GM23338 (cell line): ENCODE measurements around the gene NPHS1. TPM values are rescaled to one million over a fixed set of nuclear protein-coding genes. Genes with fewer than 3 reads are reported as not detected.

ENCODE experiments used
- ATAC-seq: fragments of 200-7000 bp; cut with Tn5 transposase; 3 replicates; pipeline ENCODE4 v1.9.1; 2020
- DNase-seq: peaks from one replicate; pipeline ENCODE4 v3.0.0-alpha.2; 2015; ENCODE audit warnings: low spot score
- H2AFZ ChIP-seq: fragments of 200-600 bp; sonication (generic); 2 replicates; pipeline ENCODE4 v1.8.0; 2016; ENCODE audit warnings: antibody characterized with exemption, mild to moderate bottlenecking, moderate library complexity
- H3F3A ChIP-seq: fragments of 200-600 bp; sonication (generic); replicated peaks from 2 replicates; pipeline ENCODE4 v1.8.0; 2017; ENCODE audit warnings: antibody characterized with exemption, mixed run types, low read depth
- H3K27ac ChIP-seq: fragments of 200-600 bp; sonication (generic); 2 replicates; pipeline ENCODE4 v1.6.1; 2016; ENCODE audit warnings: low read depth
- H3K27me3 ChIP-seq: fragments of 200-600 bp; sonication (generic); 2 replicates; pipeline ENCODE4 v1.8.0; 2016; ENCODE audit warnings: mild to moderate bottlenecking, mixed run types, moderate library complexity; ENCODE audit not compliant: insufficient read depth
- H3K36me3 ChIP-seq: fragments of 200-600 bp; sonication (generic); 2 replicates; pipeline ENCODE4 v1.8.0; 2016; ENCODE audit warnings: mild to moderate bottlenecking; ENCODE audit not compliant: insufficient read depth
- H3K4me1 ChIP-seq: fragments of 200-600 bp; sonication (generic); 2 replicates; pipeline ENCODE4 v1.8.0; 2016; ENCODE audit warnings: mild to moderate bottlenecking, moderate library complexity; ENCODE audit not compliant: insufficient read depth
- H3K4me2 ChIP-seq: fragments of 200-600 bp; sonication (generic); 2 replicates; pipeline ENCODE4 v1.7.1; 2017; ENCODE audit warnings: mixed run types
- H3K4me3 ChIP-seq: fragments of 200-600 bp; sonication (generic); 2 replicates; pipeline ENCODE4 v1.6.1; 2016; ENCODE audit warnings: mixed run types
- H3K79me2 ChIP-seq: fragments of 200-600 bp; sonication (generic); replicated peaks from 2 replicates; pipeline ENCODE4 v1.8.0; 2017; ENCODE audit warnings: mild to moderate bottlenecking; ENCODE audit not compliant: insufficient read depth
- H3K9me2 ChIP-seq: fragments of 200-600 bp; sonication (generic); 2 replicates; pipeline ENCODE4 v1.8.0; 2017; ENCODE audit not compliant: insufficient read depth
- H4K20me1 ChIP-seq: fragments of 200-600 bp; sonication (generic); replicated peaks from 2 replicates; pipeline ENCODE4 v1.8.0; 2017; ENCODE audit warnings: mild to moderate bottlenecking; ENCODE audit not compliant: insufficient read depth
- H3K27ac Mint-ChIP-seq: 2 replicates; pipeline ENCODE4 v1.8.0; 2020; ENCODE audit warnings: inconsistent platforms, mild to moderate bottlenecking, moderate library complexity, mixed read lengths
- H3K27me3 Mint-ChIP-seq: 3 replicates; pipeline ENCODE4 v1.8.0; 2022; ENCODE audit warnings: low read depth, mild to moderate bottlenecking, moderate library complexity, mixed read lengths, inconsistent platforms; ENCODE audit not compliant: insufficient read depth, poor library complexity
- H3K36me3 Mint-ChIP-seq: 3 replicates; pipeline ENCODE4 v1.8.0; 2021; ENCODE audit warnings: low read depth, mild to moderate bottlenecking, inconsistent platforms, moderate library complexity, mixed read lengths
- H3K4me1 Mint-ChIP-seq: 3 replicates; pipeline ENCODE4 v1.8.0; 2020; ENCODE audit warnings: mild to moderate bottlenecking, inconsistent platforms, mixed read lengths
- H3K4me3 Mint-ChIP-seq: 3 replicates; pipeline ENCODE4 v1.8.0; 2021; ENCODE audit warnings: moderate library complexity, mild to moderate bottlenecking, inconsistent platforms, mixed read lengths
- H3K9me3 Mint-ChIP-seq: 3 replicates; pipeline ENCODE4 v1.8.0; 2020; ENCODE audit warnings: moderate library complexity, mild to moderate bottlenecking, inconsistent platforms, mixed read lengths
- EZH2phosphoT487 ChIP-seq: fragments of 200-600 bp; sonication (generic); IDR thresholded peaks from one replicate; pipeline ENCODE4 v1.8.1; 2018; ENCODE audit warnings: antibody characterized with exemption; ENCODE audit not compliant: unreplicated experiment
- JUNB ChIP-seq: IDR thresholded peaks from one replicate; pipeline ENCODE4 v1.6.1; 2016; ENCODE audit warnings: antibody characterized with exemption; ENCODE audit not compliant: unreplicated experiment
- NANOG ChIP-seq: IDR thresholded peaks from 2 replicates; pipeline ENCODE4 v1.6.1; 2016; ENCODE audit warnings: antibody characterized with exemption, borderline replicate concordance
- polyA plus RNA-seq: library from polyadenylated mRNA; unstranded; fragments of >200 nt; fragmentation: Nextera tagmentation; extraction: Ambion mirVana; gene quantifications from 2 replicates; pipeline ENCODE4 v1.2.1, GENCODE V29; 2016
- total RNA-seq: library from RNA; depleted of rRNA; stranded (reverse); fragments of >200 nt; shearing (Covaris generic); gene quantifications from 2 replicates; pipeline ENCODE4 v1.2.3, GENCODE V29; 2014
- TF ChIP-seq, protein P1 (sequence below): fragments of 250-450 bp; sonication (Bioruptor Pico); IDR thresholded peaks from 2 replicates; pipeline ENCODE4 v1.5.0; 2020; ENCODE audit warnings: mild to moderate bottlenecking, moderate library complexity
- TF ChIP-seq, protein P2 (sequence below), 2 experiments: fragments of 200-600 bp in 1 of 2; sonication (generic) in 1 of 2; conservative IDR thresholded peaks; 2 replicates each; pipeline versions ENCODE4 v1.5.1 to v1.6.1; 2016 to 2017; ENCODE audit warnings: antibody characterized with exemption in 2 of 2, low read depth in 2 of 2, mild to moderate bottlenecking in 2 of 2, moderate library complexity in 1 of 2

Gene NPHS1
- total and polyA plus RNA-seq, 2 experiments from 2014 or later: 1.0 to 1.3 TPM

DNA sequence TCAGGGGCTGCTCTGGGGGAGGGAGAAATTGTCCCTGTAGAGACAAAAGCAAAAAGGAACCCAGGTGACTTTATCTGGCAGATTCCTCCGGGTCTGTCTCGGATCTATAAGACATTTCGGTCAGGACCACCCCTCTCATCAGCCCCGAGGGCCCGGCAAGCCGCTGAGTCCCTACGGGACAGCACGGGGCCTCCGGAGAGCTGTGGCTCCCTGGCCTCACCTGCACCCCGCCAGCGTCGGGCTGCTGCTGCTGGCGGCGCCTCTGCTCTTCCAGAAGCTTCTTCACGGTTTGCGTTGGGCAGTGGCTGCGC is 46.1 kb upstream of the NPHS1 start (continued):
- TF ChIP-seq, protein P1, sequence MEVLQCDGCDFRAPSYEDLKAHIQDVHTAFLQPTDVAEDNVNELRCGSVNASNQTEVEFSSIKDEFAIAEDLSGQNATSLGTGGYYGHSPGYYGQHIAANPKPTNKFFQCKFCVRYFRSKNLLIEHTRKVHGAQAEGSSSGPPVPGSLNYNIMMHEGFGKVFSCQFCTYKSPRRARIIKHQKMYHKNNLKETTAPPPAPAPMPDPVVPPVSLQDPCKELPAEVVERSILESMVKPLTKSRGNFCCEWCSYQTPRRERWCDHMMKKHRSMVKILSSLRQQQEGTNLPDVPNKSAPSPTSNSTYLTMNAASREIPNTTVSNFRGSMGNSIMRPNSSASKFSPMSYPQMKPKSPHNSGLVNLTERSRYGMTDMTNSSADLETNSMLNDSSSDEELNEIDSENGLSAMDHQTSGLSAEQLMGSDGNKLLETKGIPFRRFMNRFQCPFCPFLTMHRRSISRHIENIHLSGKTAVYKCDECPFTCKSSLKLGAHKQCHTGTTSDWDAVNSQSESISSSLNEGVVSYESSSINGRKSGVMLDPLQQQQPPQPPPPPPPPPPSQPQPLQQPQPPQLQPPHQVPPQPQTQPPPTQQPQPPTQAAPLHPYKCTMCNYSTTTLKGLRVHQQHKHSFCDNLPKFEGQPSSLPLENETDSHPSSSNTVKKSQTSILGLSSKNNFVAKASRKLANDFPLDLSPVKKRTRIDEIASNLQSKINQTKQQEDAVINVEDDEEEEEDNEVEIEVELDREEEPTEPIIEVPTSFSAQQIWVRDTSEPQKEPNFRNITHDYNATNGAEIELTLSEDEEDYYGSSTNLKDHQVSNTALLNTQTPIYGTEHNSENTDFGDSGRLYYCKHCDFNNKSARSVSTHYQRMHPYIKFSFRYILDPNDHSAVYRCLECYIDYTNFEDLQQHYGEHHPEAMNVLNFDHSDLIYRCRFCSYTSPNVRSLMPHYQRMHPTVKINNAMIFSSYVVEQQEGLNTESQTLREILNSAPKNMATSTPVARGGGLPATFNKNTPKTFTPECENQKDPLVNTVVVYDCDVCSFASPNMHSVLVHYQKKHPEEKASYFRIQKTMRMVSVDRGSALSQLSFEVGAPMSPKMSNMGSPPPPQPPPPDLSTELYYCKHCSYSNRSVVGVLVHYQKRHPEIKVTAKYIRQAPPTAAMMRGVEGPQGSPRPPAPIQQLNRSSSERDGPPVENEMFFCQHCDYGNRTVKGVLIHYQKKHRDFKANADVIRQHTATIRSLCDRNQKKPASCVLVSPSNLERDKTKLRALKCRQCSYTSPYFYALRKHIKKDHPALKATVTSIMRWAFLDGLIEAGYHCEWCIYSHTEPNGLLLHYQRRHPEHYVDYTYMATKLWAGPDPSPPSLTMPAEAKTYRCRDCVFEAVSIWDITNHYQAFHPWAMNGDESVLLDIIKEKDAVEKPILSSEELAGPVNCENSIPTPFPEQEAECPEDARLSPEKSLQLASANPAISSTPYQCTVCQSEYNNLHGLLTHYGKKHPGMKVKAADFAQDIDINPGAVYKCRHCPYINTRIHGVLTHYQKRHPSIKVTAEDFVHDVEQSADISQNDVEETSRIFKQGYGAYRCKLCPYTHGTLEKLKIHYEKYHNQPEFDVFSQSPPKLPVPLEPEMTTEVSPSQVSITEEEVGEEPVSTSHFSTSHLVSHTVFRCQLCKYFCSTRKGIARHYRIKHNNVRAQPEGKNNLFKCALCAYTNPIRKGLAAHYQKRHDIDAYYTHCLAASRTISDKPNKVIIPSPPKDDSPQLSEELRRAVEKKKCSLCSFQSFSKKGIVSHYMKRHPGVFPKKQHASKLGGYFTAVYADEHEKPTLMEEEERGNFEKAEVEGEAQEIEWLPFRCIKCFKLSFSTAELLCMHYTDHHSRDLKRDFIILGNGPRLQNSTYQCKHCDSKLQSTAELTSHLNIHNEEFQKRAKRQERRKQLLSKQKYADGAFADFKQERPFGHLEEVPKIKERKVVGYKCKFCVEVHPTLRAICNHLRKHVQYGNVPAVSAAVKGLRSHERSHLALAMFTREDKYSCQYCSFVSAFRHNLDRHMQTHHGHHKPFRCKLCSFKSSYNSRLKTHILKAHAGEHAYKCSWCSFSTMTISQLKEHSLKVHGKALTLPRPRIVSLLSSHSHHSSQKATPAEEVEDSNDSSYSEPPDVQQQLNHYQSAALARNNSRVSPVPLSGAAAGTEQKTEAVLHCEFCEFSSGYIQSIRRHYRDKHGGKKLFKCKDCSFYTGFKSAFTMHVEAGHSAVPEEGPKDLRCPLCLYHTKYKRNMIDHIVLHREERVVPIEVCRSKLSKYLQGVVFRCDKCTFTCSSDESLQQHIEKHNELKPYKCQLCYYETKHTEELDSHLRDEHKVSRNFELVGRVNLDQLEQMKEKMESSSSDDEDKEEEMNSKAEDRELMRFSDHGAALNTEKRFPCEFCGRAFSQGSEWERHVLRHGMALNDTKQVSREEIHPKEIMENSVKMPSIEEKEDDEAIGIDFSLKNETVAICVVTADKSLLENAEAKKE (CRISPR knock-in tag): no peak
- no peak for TF ChIP-seq JUNB
- TF ChIP-seq, protein P2, sequence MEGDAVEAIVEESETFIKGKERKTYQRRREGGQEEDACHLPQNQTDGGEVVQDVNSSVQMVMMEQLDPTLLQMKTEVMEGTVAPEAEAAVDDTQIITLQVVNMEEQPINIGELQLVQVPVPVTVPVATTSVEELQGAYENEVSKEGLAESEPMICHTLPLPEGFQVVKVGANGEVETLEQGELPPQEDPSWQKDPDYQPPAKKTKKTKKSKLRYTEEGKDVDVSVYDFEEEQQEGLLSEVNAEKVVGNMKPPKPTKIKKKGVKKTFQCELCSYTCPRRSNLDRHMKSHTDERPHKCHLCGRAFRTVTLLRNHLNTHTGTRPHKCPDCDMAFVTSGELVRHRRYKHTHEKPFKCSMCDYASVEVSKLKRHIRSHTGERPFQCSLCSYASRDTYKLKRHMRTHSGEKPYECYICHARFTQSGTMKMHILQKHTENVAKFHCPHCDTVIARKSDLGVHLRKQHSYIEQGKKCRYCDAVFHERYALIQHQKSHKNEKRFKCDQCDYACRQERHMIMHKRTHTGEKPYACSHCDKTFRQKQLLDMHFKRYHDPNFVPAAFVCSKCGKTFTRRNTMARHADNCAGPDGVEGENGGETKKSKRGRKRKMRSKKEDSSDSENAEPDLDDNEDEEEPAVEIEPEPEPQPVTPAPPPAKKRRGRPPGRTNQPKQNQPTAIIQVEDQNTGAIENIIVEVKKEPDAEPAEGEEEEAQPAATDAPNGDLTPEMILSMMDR (conservative IDR thresholded peaks at IDR 0.05; ENCODE audit: low read depth in 2 of 2): no peak

DNA sequence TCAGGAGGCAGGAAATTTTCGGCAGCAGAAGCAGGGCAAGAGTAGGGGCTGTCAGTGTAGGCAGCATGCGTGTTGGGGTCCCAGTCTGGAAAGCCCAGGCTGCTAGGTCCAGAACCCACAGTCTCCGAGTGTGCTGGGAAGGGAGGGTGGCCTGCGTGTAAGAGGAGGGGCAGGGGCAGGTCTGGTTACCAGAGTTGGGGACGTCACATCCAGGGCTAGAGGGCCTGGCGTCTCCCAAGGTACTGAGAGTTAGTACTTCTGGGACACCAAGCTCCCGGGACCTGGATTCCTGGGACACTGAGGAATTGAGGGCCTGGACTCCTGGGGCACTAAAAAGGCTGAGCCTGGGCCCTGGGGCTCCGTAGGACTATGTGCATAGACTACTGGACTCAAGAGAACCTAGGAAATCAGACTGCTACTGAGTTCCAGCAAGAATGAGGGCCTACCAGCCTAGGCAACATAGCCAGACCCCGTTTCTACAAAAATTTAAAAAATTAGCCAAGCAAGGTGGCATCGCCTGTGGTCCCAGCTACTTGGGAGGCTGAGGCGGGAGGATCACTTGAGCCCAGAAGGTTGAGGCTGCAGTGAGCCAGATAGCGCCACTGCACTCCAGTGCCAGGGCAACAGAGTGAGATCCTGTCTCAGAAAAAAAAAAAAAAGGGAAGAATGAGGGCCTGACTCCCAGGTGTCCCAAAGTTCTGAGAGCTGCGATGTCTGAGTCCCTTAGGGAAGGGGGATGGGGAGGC is 45.6 kb upstream of the NPHS1 start:
- H3K9me3 Mint-ChIP-seq: no peaks in the 10 kb centered on the region
- TF ChIP-seq EZH2phosphoT487 (no peak), NANOG (no peak), JUNB (no peak)
- TF ChIP-seq, protein P2 (conservative IDR thresholded peaks at IDR 0.05; ENCODE audit: low read depth in 2 of 2): no peak

More for the DNA sequence above, 45.6 kb upstream of the NPHS1 start:
- peaks cover 18% of the 10 kb centered on the region for H3K36me3 ChIP-seq
- Mint-ChIP-seq H3K36me3 (peaks cover 30% of the 10 kb centered on the region), H3K4me3 (peak overlapping the region; percentile 95), H3K27ac (no peak overlapping the region), H3K4me1 (peaks cover 17% of the 10 kb centered on the region), H3K27me3 (peaks cover 12% of the 10 kb centered on the region)
- peak overlapping the region; percentile 99 for H3K4me3 ChIP-seq
- peaks cover 15% of the 10 kb centered on the region; the same call in 1 of the 2 replicates for H3F3A ChIP-seq
- H3K27ac ChIP-seq: no peak overlapping the region
- ATAC-seq (no peak), DNase-seq (no peak)
- H4K20me1 ChIP-seq: peaks cover 5% of the 10 kb centered on the region; the same call in 1 of the 2 replicates
- peaks cover 21% of the 10 kb centered on the region for H3K4me1 ChIP-seq
- H3K27me3 ChIP-seq: no peaks in the 10 kb centered on the region
- peaks cover 13% of the 10 kb centered on the region for H3K79me2 ChIP-seq
- H3K4me2 ChIP-seq: peak overlapping the region; percentile 96
- H3K9me2 ChIP-seq: no peaks in the 10 kb centered on the region
- no peak overlapping the region for H2AFZ ChIP-seq
